ENCODE data around the gene TNIK. TPM values are rescaled to one million over a fixed set of nuclear protein-coding genes. Genes with fewer than 3 reads are reported as not detected.

TNIK gene
- total and polyA plus RNA-seq, 4 donors = 3.7 to 9.8 (median 5.2) TPM

DNA sequence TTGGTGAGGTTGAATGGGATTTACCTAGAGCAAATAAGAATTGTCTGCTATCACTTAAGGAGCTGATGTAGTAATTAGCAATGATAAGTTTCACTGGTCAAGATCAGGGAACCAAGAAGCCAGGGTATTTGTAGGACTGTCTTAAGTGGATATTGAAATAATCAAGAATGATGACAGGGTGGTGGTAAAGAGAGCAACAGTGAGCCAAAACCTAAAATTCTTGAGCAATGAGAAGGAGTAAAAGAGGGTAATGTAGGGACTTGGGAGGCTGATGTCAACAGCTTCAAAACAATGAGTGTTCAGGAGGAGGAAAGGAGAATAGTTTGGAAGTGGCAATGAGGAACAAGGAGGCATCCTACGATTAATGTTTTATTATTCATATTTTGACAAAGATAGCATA is 402.1 kb downstream of the TNIK start:
- no peaks in the 10 kb centered on the region for H3K36me3 ChIP-seq (ENCODE audit: control insufficient read depth in 4 of 4, insufficient read depth in 3 of 4, low read depth in 1 of 4, low read length in 3 of 4)
- peaks cover 1 to 13% (median 6%) of the 10 kb centered on the region in 4 donors for H3K4me1 ChIP-seq (ENCODE audit: control insufficient read depth in 4 of 4, insufficient read depth in 4 of 4, low read length in 3 of 4)
- H3K9ac ChIP-seq (ENCODE audit: low read depth in 1 of 2, low read length in 2 of 2) = no peak overlapping the region
- WGBS = 98% methylated on average over 1 of the region's 1 CpG
- H3K9me3 ChIP-seq (ENCODE audit: control insufficient read depth in 4 of 4, low read length in 3 of 4) = no peaks in the 10 kb centered on the region
- TF ChIP-seq JUND (IDR thresholded peaks at IDR 0.05) = no peak
- no peak for TF ChIP-seq RXRA (IDR thresholded peaks at IDR 0.05)
- TF ChIP-seq, protein P1, sequence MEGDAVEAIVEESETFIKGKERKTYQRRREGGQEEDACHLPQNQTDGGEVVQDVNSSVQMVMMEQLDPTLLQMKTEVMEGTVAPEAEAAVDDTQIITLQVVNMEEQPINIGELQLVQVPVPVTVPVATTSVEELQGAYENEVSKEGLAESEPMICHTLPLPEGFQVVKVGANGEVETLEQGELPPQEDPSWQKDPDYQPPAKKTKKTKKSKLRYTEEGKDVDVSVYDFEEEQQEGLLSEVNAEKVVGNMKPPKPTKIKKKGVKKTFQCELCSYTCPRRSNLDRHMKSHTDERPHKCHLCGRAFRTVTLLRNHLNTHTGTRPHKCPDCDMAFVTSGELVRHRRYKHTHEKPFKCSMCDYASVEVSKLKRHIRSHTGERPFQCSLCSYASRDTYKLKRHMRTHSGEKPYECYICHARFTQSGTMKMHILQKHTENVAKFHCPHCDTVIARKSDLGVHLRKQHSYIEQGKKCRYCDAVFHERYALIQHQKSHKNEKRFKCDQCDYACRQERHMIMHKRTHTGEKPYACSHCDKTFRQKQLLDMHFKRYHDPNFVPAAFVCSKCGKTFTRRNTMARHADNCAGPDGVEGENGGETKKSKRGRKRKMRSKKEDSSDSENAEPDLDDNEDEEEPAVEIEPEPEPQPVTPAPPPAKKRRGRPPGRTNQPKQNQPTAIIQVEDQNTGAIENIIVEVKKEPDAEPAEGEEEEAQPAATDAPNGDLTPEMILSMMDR (IDR thresholded peaks at IDR 0.05; ENCODE audit: low read depth, low read length, missing input control) = no peak
- no peak for TF ChIP-seq HNF4G (IDR thresholded peaks at IDR 0.05)
- TF ChIP-seq HNF4A (conservative IDR thresholded peaks at IDR 0.05) = no peak
- no peak for TF ChIP-seq SP1 (IDR thresholded peaks at IDR 0.05)
- no peak for TF ChIP-seq GABPA (IDR thresholded peaks at IDR 0.05 in 1 of 2, conservative IDR thresholded peaks at IDR 0.05 in 1 of 2)
- no peak for TF ChIP-seq FOXA2 (IDR thresholded peaks at IDR 0.05)
- no peak for TF ChIP-seq FOXA1 (IDR thresholded peaks at IDR 0.05)
- TF ChIP-seq YY1 (IDR thresholded peaks at IDR 0.05) = no peak
- no peak for TF ChIP-seq NR2F2 (IDR thresholded peaks at IDR 0.05)
- TF ChIP-seq, protein P2, sequence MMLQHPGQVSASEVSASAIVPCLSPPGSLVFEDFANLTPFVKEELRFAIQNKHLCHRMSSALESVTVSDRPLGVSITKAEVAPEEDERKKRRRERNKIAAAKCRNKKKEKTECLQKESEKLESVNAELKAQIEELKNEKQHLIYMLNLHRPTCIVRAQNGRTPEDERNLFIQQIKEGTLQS (IDR thresholded peaks at IDR 0.05) = no peak
- TF ChIP-seq, protein P3, sequence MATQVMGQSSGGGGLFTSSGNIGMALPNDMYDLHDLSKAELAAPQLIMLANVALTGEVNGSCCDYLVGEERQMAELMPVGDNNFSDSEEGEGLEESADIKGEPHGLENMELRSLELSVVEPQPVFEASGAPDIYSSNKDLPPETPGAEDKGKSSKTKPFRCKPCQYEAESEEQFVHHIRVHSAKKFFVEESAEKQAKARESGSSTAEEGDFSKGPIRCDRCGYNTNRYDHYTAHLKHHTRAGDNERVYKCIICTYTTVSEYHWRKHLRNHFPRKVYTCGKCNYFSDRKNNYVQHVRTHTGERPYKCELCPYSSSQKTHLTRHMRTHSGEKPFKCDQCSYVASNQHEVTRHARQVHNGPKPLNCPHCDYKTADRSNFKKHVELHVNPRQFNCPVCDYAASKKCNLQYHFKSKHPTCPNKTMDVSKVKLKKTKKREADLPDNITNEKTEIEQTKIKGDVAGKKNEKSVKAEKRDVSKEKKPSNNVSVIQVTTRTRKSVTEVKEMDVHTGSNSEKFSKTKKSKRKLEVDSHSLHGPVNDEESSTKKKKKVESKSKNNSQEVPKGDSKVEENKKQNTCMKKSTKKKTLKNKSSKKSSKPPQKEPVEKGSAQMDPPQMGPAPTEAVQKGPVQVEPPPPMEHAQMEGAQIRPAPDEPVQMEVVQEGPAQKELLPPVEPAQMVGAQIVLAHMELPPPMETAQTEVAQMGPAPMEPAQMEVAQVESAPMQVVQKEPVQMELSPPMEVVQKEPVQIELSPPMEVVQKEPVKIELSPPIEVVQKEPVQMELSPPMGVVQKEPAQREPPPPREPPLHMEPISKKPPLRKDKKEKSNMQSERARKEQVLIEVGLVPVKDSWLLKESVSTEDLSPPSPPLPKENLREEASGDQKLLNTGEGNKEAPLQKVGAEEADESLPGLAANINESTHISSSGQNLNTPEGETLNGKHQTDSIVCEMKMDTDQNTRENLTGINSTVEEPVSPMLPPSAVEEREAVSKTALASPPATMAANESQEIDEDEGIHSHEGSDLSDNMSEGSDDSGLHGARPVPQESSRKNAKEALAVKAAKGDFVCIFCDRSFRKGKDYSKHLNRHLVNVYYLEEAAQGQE (IDR thresholded peaks at IDR 0.05) = no peak
- TF ChIP-seq, protein P4, sequence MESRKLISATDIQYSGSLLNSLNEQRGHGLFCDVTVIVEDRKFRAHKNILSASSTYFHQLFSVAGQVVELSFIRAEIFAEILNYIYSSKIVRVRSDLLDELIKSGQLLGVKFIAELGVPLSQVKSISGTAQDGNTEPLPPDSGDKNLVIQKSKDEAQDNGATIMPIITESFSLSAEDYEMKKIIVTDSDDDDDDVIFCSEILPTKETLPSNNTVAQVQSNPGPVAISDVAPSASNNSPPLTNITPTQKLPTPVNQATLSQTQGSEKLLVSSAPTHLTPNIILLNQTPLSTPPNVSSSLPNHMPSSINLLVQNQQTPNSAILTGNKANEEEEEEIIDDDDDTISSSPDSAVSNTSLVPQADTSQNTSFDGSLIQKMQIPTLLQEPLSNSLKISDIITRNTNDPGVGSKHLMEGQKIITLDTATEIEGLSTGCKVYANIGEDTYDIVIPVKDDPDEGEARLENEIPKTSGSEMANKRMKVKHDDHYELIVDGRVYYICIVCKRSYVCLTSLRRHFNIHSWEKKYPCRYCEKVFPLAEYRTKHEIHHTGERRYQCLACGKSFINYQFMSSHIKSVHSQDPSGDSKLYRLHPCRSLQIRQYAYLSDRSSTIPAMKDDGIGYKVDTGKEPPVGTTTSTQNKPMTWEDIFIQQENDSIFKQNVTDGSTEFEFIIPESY (IDR thresholded peaks at IDR 0.05) = no peak
- TF ChIP-seq TAF1 (conservative IDR thresholded peaks at IDR 0.05) = no peak
- no peak for TF ChIP-seq EGR1 (IDR thresholded peaks at IDR 0.05; ENCODE audit: low read depth in 2 of 2)
- TF ChIP-seq, protein P5, sequence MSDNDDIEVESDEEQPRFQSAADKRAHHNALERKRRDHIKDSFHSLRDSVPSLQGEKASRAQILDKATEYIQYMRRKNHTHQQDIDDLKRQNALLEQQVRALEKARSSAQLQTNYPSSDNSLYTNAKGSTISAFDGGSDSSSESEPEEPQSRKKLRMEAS (IDR thresholded peaks at IDR 0.05) = no peak
- H3K27ac ChIP-seq (ENCODE audit: low read depth in 1 of 2, low read length in 2 of 2) = no peak overlapping the region
- no peak overlapping the region for H3K4me3 ChIP-seq (ENCODE audit: low read depth in 1 of 3, low read length in 3 of 3)
- H3K27me3 ChIP-seq (ENCODE audit: control insufficient read depth in 4 of 4, insufficient read depth in 4 of 4, low read length in 3 of 4) = no peaks in the 10 kb centered on the region
- no peak for DNase-seq (ENCODE audit: low spot score)

DNA sequence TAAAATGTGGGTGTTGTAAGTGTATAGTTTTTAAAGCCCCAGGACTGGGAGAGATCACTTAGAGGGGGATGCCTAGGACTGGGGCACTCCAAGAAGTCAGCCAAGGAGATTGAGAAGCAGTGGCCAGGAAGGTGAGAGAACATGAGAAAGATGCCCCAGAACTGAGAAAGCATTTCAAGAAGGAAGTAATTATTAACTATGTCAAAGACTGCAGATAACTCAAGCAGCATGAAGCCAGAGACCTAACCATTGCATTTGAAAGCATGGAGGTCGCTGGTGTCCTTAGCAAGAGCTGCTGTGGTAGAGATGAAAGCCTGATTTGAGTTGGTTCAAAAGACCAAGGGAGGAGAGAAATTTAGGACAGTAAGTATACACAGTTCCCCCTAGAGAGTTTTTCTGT is 403.1 kb downstream of the TNIK start:
- H3K27me3 ChIP-seq (ENCODE audit: control insufficient read depth in 4 of 4, insufficient read depth in 4 of 4, low read length in 3 of 4) = no peaks in the 10 kb centered on the region
- H3K4me3 ChIP-seq (ENCODE audit: low read depth in 1 of 3, low read length in 3 of 3) = no peak overlapping the region
- TF ChIP-seq, protein P2 (IDR thresholded peaks at IDR 0.05) = no peak
- no peak for TF ChIP-seq FOXA2 (IDR thresholded peaks at IDR 0.05)
- TF ChIP-seq YY1 (IDR thresholded peaks at IDR 0.05) = no peak
- TF ChIP-seq, protein P3 (IDR thresholded peaks at IDR 0.05) = no peak
- TF ChIP-seq, protein P5 (IDR thresholded peaks at IDR 0.05) = no peak
- TF ChIP-seq RAD21 (IDR thresholded peaks at IDR 0.05) = no peak
- no peak for TF ChIP-seq FOXA1 (IDR thresholded peaks at IDR 0.05)
- TF ChIP-seq SP1 (IDR thresholded peaks at IDR 0.05) = no peak
- TF ChIP-seq JUND (IDR thresholded peaks at IDR 0.05) = no peak
- TF ChIP-seq TAF1 (conservative IDR thresholded peaks at IDR 0.05) = no peak
- H3K4me1 ChIP-seq (ENCODE audit: control insufficient read depth in 4 of 4, insufficient read depth in 4 of 4, low read length in 3 of 4) = peaks cover 1 to 13% (median 6%) of the 10 kb centered on the region in 4 donors
- no peak for DNase-seq (ENCODE audit: low spot score)
- H3K9ac ChIP-seq (ENCODE audit: low read depth in 1 of 2, low read length in 2 of 2) = no peak overlapping the region
- H3K27ac ChIP-seq (ENCODE audit: low read depth in 1 of 2, low read length in 2 of 2) = no peak overlapping the region
- H3K36me3 ChIP-seq (ENCODE audit: control insufficient read depth in 4 of 4, insufficient read depth in 3 of 4, low read depth in 1 of 4, low read length in 3 of 4) = no peaks in the 10 kb centered on the region
- 97% methylated on average over 1 of the region's 1 CpG for WGBS
- H3K9me3 ChIP-seq (ENCODE audit: control insufficient read depth in 4 of 4, low read length in 3 of 4) = no peaks in the 10 kb centered on the region
